ENCODE measurements around the gene TRIM34. TPM values are rescaled to one million over a fixed set of nuclear protein-coding genes. Genes with fewer than 3 reads are reported as not detected.
A peak's percentile ranks its signal among the peaks of the same experiment; 100 is the strongest.

The TRIM34 gene
- total and polyA plus RNA-seq, 2 donors (not counting 1 experiment from before 2014, with no cell fraction given): 21.9 to 29.1 TPM

DNA sequence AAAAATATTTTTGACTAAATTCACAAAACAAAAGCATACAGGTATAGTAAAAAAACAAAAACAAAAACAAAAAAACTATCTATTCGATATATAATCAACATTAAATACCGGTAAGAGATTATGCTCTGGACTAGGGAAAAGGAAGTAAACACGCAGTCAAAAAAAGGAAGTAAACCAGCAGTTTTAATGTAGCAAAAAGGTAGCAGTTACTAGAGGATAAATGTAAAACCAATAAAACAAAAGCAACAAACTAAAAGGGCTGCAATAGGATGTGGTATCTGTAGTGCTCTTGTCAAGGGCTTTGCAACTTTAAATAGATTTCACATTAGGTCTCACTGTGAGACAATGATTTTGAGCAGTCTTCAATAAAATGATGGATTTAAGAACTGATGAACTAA lies 67.2 kb downstream of the TRIM34 start:
- no peak for TF ChIP-seq EZH2 (IDR thresholded peaks at IDR 0.05; ENCODE audit: borderline replicate concordance, insufficient read depth, low read depth, low read length, poor library complexity, severe bottlenecking)
- TF ChIP-seq, protein P1, sequence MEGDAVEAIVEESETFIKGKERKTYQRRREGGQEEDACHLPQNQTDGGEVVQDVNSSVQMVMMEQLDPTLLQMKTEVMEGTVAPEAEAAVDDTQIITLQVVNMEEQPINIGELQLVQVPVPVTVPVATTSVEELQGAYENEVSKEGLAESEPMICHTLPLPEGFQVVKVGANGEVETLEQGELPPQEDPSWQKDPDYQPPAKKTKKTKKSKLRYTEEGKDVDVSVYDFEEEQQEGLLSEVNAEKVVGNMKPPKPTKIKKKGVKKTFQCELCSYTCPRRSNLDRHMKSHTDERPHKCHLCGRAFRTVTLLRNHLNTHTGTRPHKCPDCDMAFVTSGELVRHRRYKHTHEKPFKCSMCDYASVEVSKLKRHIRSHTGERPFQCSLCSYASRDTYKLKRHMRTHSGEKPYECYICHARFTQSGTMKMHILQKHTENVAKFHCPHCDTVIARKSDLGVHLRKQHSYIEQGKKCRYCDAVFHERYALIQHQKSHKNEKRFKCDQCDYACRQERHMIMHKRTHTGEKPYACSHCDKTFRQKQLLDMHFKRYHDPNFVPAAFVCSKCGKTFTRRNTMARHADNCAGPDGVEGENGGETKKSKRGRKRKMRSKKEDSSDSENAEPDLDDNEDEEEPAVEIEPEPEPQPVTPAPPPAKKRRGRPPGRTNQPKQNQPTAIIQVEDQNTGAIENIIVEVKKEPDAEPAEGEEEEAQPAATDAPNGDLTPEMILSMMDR (IDR thresholded peaks at IDR 0.05): no peak
- H3K27ac Mint-ChIP-seq: peak overlapping the region; percentile 92
- intact Hi-C loops (cut with micrococcal nuclease): no loop called here
- POLR2A ChIA-PET: no interaction called here
- H3K4me3 Mint-ChIP-seq: peak overlapping the region; percentile 94
- peak overlapping the region; percentile 78 for H3K4me2 ChIP-seq (replicated peaks; ENCODE audit: low read depth, low read length, poor library complexity, severe bottlenecking)
- H3K4me3 ChIP-seq (ENCODE audit: control extremely low read depth in 1 of 5, extremely low read depth in 1 of 5, insufficient read depth in 1 of 5, low read depth in 2 of 5, low read length in 4 of 5): peak overlapping the region; percentile 79 to 89 (median 84)
- H3K27me3 Mint-ChIP-seq: no peaks in the 10 kb centered on the region
- H3K4me1 ChIP-seq (ENCODE audit: control insufficient read depth in 2 of 2, insufficient read depth in 2 of 2, low read length in 2 of 2): peaks cover 42 to 46% of the 10 kb centered on the region in 2 donors
- CTCF ChIA-PET: interaction anchor here (4.4 kb wide), 1 partner anchor 8 kb away, joined by 42 read pairs; no protein-coding TSS in a partner anchor
- ATAC-seq (ENCODE audit: low read depth) (peak; percentile 15), DNase-seq (peak; percentile 55)
- H3K36me3 ChIP-seq (replicated peaks in 1 of 2; ENCODE audit: control extremely low read depth in 1 of 2, control insufficient read depth in 1 of 2, extremely low read depth in 1 of 2, insufficient read depth in 2 of 2, low read length in 1 of 2): peaks cover 13 to 35% of the 10 kb centered on the region in 2 experiments
- H3K9me3 Mint-ChIP-seq (ENCODE audit: insufficient read depth): no peaks in the 10 kb centered on the region
- H3K9me3 ChIP-seq (ENCODE audit: control extremely low read depth in 1 of 3, control insufficient read depth in 2 of 3, insufficient read depth in 1 of 3, low read length in 2 of 3): no peaks in the 10 kb centered on the region
- H3K4me1 Mint-ChIP-seq: peaks cover 58% of the 10 kb centered on the region
- H2AFZ ChIP-seq (ENCODE audit: insufficient read depth, low read depth, low read length, poor library complexity, severe bottlenecking): peak overlapping the region; percentile 56
- peak overlapping the region; percentile 89 to 92 for H3K27ac ChIP-seq (ENCODE audit: low read length in 2 of 2)
- peaks cover 93% of the 10 kb centered on the region for H3K79me2 ChIP-seq (ENCODE audit: control insufficient read depth, insufficient read depth, low read length)
- H4K20me1 ChIP-seq (ENCODE audit: control insufficient read depth, insufficient read depth, low read length, poor library complexity, severe bottlenecking): peaks cover 30% of the 10 kb centered on the region
- H3K9ac ChIP-seq (ENCODE audit: low read length): peak overlapping the region; percentile 90
- H3K27me3 ChIP-seq (replicated peaks in 1 of 4; ENCODE audit: control extremely low read depth in 1 of 4, control insufficient read depth in 3 of 4, insufficient read depth in 4 of 4, low read length in 3 of 4): no peaks in the 10 kb centered on the region
- no CpG with 5 or more reads among the region's 3 CpGs for WGBS (ENCODE audit: insufficient coverage)

Other genes starting within 250 kb of the TRIM34 start
- not detected in 2 replicates for gene OR51M1, start 241.2 kb upstream of the TRIM34 start, total RNA-seq
- not detected in 2 replicates for gene OR51M1, start 241.2 kb upstream of the TRIM34 start, polyA plus RNA-seq
- gene OR51Q1, start 202.9 kb upstream of the TRIM34 start, total RNA-seq: not detected in 2 replicates
- not detected in 2 replicates for gene OR51Q1, start 202.9 kb upstream of the TRIM34 start, polyA plus RNA-seq
- not detected in 2 replicates for gene OR51I1, start 183.5 kb upstream of the TRIM34 start, total RNA-seq
- gene OR51I1, start 183.5 kb upstream of the TRIM34 start, polyA plus RNA-seq: 0.30 and 0.31 TPM in 2 replicates
- not detected in 2 replicates for gene OR51I2, start 175.7 kb upstream of the TRIM34 start, total RNA-seq
- gene OR51I2, start 175.7 kb upstream of the TRIM34 start, polyA plus RNA-seq: not detected in 2 replicates
- gene OR52D1, start 136.3 kb upstream of the TRIM34 start, total RNA-seq: not detected in 2 replicates
- not detected in 2 replicates for gene OR52D1, start 136.3 kb upstream of the TRIM34 start, polyA plus RNA-seq
- gene UBQLN3, start 115.0 kb upstream of the TRIM34 start, total RNA-seq: 0.46 and 0.59 TPM in 2 replicates
- not detected in 2 replicates for gene UBQLN3, start 115.0 kb upstream of the TRIM34 start, polyA plus RNA-seq
- 1.3 and 1.4 TPM in 2 replicates for gene UBQLNL, start 108.3 kb upstream of the TRIM34 start, total RNA-seq
- 1.8 and 1.9 TPM in 2 replicates for gene UBQLNL, start 108.3 kb upstream of the TRIM34 start, polyA plus RNA-seq
- 0.37 and 0.49 TPM in 2 replicates for gene OR52H1, start 76.5 kb upstream of the TRIM34 start, total RNA-seq
- gene OR52H1, start 76.5 kb upstream of the TRIM34 start, polyA plus RNA-seq: 0.15 TPM in 1 of 2 replicates, not detected in the other
- not detected in 2 replicates for gene OR52B6, start 44.1 kb upstream of the TRIM34 start, total RNA-seq
- not detected in 2 replicates for gene OR52B6, start 44.1 kb upstream of the TRIM34 start, polyA plus RNA-seq
- gene TRIM6, start 28.4 kb upstream of the TRIM34 start, total RNA-seq: 0.10 TPM in 1 of 2 replicates, not detected in the other
- not detected in 2 replicates for gene TRIM6, start 28.4 kb upstream of the TRIM34 start, polyA plus RNA-seq
- gene TRIM5, start 60.1 kb downstream of the TRIM34 start, total RNA-seq: 35.2 and 39.5 TPM in 2 replicates
- gene TRIM5, start 60.1 kb downstream of the TRIM34 start, polyA plus RNA-seq: 10.1 and 10.4 TPM in 2 replicates
- 370 and 388 TPM in 2 replicates for gene TRIM22, start 64.8 kb downstream of the TRIM34 start, total RNA-seq
- 255 and 367 TPM in 2 replicates for gene TRIM22, start 64.8 kb downstream of the TRIM34 start, polyA plus RNA-seq
- 1.2 and 1.4 TPM in 2 replicates for gene OR56B1, start 111.4 kb downstream of the TRIM34 start, total RNA-seq
- 0.36 and 0.61 TPM in 2 replicates for gene OR56B1, start 111.4 kb downstream of the TRIM34 start, polyA plus RNA-seq
- 2.1 TPM in 2 replicates for gene OR52N4, start 129.2 kb downstream of the TRIM34 start, total RNA-seq
- 10.3 and 12.2 TPM in 2 replicates for gene OR52N4, start 129.2 kb downstream of the TRIM34 start, polyA plus RNA-seq
- not detected in 2 replicates for gene OR52N5, start 158.4 kb downstream of the TRIM34 start, total RNA-seq
- gene OR52N5, start 158.4 kb downstream of the TRIM34 start, polyA plus RNA-seq: not detected in 2 replicates
- gene OR52N1, start 166.3 kb downstream of the TRIM34 start, total RNA-seq: not detected in 2 replicates
- gene OR52N1, start 166.3 kb downstream of the TRIM34 start, polyA plus RNA-seq: not detected in 2 replicates
- not detected in 2 replicates for gene OR52N2, start 183.9 kb downstream of the TRIM34 start, total RNA-seq
- gene OR52N2, start 183.9 kb downstream of the TRIM34 start, polyA plus RNA-seq: 1.00 TPM in 1 of 2 replicates, not detected in the other
- gene OR52E6, start 216.9 kb downstream of the TRIM34 start, total RNA-seq: not detected in 2 replicates
- not detected in 2 replicates for gene OR52E6, start 216.9 kb downstream of the TRIM34 start, polyA plus RNA-seq
- gene OR52E8, start 232.7 kb downstream of the TRIM34 start, total RNA-seq: not detected in 2 replicates
- not detected in 2 replicates for gene OR52E8, start 232.7 kb downstream of the TRIM34 start, polyA plus RNA-seq